Upper lobe of left lung (tissue), 6 donors: ENCODE measurements around the gene ARHGAP45. TPM values are rescaled to one million over a fixed set of nuclear protein-coding genes. Genes with fewer than 3 reads are reported as not detected.
A peak's percentile ranks its signal among the peaks of the same experiment; 100 is the strongest.
"Not testable (repeated sequence)": the region's sequence is repeated elsewhere in the genome, so short reads cannot be mapped to it uniquely, and the experiment has no call there.

ENCODE experiments used
- ATAC-seq, 2 donors: fragments of 200-7000 bp; cut with Tn5 transposase; one replicate each; pipeline ENCODE4 v1.9.1; 2022; ENCODE audit warnings: mild to moderate bottlenecking in 2 of 2, moderate library complexity in 2 of 2; ENCODE audit not compliant: low FRiP score in 2 of 2
- DNase-seq, 2 donors: peaks; one replicate each; pipeline ENCODE4 v3.0.0-alpha.2; 2019 to 2020
- H3K27ac ChIP-seq, 4 donors: fragments of 200-600 bp; sonication (generic); one replicate each; pipeline ENCODE4 v1.5.1; 2016 to 2019
- H3K27me3 ChIP-seq, 4 donors: fragments of 200-600 bp; sonication (generic); one replicate each; pipeline ENCODE4 v1.5.1; 2017 to 2019
- H3K36me3 ChIP-seq, 4 donors: fragments of 200-600 bp; sonication (generic); one replicate each; pipeline ENCODE4 v1.5.1; 2016 to 2019
- H3K4me1 ChIP-seq, 4 donors: fragments of 200-600 bp; sonication (generic); one replicate each; pipeline ENCODE4 v1.5.1; 2018 to 2019
- H3K4me3 ChIP-seq, 4 donors: fragments of 200-600 bp; sonication (generic); one replicate each; pipeline ENCODE4 v1.5.1; 2017 to 2019; ENCODE audit warnings: mild to moderate bottlenecking in 2 of 4, moderate library complexity in 1 of 4
- H3K9me3 ChIP-seq, 4 donors: fragments of 200-600 bp; sonication (generic); one replicate each; pipeline ENCODE4 v1.5.1; 2018 to 2019
- EP300 ChIP-seq, 4 donors: sonication (generic); formaldehyde crosslinking; IDR thresholded peaks; one replicate each; pipeline ENCODE4 v1.5.1; 2017; ENCODE audit warnings: antibody characterized with exemption in 4 of 4, control low read depth in 2 of 4
- POLR2A ChIP-seq, 4 donors: fragments of 450-650 bp; IDR thresholded peaks; one replicate each; pipeline ENCODE4 v1.5.1; 2016 to 2017; ENCODE audit warnings: antibody characterized with exemption in 4 of 4, mild to moderate bottlenecking in 2 of 4
- POLR2AphosphoS5 ChIP-seq, 2 donors: sonication (generic); formaldehyde crosslinking; IDR thresholded peaks; one replicate each; pipeline ENCODE4 v1.5.1; 2017; ENCODE audit warnings: antibody characterized with exemption in 2 of 2
- WGBS, 2 donors: methylation state at CpG; one replicate each; pipeline ENCODE4 v1.1.5; 2017 to 2018; 5-methylcytosine and 5-hydroxymethylcytosine counted together
- total RNA-seq, 6 donors: library from RNA; depleted of rRNA in 4 of 6; stranded (reverse); fragments of >200 nt in 4 of 6; gene quantifications; one replicate each; pipeline versions ENCODE4 v1.1.0 to v1.2.1, GENCODE V29; 2016 to 2021
- TF ChIP-seq, protein P1 (sequence below), 6 experiments: fragments of 450-650 bp in 4 of 6; fragments of 200-600 bp in 2 of 6; sonication (generic) in 2 of 6; IDR thresholded peaks; one replicate each; pipeline ENCODE4 v1.5.1; 2016 to 2019; ENCODE audit warnings: antibody characterized with exemption in 6 of 6
- donor health status: DM: no; HTN: no; CAD: no; lungs with moderate emphysema.
- donor health status: DM: no; HTN: yes; CAD: no; lungs with severe emphysema.

Gene ARHGAP45
- total RNA-seq, 6 donors from 2014 or later, result 91.6 to 332 (median 123) TPM

DNA sequence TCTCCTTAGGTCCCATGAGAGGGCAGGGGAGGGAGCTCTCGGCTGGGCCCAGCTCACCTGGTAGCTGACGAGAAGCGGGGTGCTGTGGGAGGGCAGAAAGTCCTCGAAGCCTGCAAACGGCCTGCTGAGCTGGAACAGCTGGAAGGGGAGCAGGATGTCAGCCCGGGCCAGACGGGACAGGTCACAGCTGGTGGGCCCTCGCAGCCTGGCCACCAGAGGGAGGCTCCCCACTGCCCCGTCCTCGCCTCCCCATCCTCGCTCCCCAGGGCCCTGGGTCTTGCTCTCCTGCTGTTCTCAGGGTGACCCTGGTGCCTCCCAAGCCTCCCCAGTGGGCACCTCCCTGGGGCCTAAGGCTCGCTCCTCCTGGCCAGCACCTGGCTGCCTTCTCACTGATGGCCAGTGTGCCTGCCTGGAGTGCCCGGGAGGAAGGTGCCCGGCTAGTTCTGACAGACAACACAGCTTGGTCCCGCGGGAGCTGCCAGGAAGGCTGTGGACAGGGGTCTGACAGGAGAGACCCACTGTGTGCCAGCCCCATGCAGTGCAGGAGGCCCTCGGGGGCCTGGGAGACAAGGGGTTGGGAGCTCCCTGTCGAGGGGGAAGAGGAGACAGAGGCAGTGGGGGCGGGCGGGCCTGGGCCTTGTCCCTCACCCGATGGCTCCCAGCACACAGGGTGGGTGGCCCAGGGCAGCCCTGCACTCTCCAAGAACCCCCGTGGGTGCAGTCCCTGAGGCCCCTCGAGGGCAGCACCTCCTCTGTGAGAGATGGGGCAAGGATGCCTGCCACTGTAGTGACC, 57.1 kb downstream of the ARHGAP45 start:
- DNase-seq (no peak), ATAC-seq (no peak)
- Histone ChIP-seq H3K9me3 (no peaks in the 10 kb centered on the region), H3K36me3 (peaks cover 63 to 99% (median 82%) of the 10 kb centered on the region in 4 donors), H3K4me1 (peaks cover 9 to 28% (median 19%) of the 10 kb centered on the region in 4 donors), H3K27ac (peak overlapping the region in 2 of 4 donors; percentile 32 to 55), H3K4me3 (no peak overlapping the region), H3K27me3 (no peaks in the 10 kb centered on the region)
- WGBS, 2 donors, result 88 to 94% methylated on average over 5 to 17 of the region's 23 CpGs
- TF ChIP-seq, protein P1, sequence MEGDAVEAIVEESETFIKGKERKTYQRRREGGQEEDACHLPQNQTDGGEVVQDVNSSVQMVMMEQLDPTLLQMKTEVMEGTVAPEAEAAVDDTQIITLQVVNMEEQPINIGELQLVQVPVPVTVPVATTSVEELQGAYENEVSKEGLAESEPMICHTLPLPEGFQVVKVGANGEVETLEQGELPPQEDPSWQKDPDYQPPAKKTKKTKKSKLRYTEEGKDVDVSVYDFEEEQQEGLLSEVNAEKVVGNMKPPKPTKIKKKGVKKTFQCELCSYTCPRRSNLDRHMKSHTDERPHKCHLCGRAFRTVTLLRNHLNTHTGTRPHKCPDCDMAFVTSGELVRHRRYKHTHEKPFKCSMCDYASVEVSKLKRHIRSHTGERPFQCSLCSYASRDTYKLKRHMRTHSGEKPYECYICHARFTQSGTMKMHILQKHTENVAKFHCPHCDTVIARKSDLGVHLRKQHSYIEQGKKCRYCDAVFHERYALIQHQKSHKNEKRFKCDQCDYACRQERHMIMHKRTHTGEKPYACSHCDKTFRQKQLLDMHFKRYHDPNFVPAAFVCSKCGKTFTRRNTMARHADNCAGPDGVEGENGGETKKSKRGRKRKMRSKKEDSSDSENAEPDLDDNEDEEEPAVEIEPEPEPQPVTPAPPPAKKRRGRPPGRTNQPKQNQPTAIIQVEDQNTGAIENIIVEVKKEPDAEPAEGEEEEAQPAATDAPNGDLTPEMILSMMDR (IDR thresholded peaks at IDR 0.05), result peak in 1 of 6 experiments; percentile 5
- TF ChIP-seq EP300 (IDR thresholded peaks at IDR 0.05), result no peak

DNA sequence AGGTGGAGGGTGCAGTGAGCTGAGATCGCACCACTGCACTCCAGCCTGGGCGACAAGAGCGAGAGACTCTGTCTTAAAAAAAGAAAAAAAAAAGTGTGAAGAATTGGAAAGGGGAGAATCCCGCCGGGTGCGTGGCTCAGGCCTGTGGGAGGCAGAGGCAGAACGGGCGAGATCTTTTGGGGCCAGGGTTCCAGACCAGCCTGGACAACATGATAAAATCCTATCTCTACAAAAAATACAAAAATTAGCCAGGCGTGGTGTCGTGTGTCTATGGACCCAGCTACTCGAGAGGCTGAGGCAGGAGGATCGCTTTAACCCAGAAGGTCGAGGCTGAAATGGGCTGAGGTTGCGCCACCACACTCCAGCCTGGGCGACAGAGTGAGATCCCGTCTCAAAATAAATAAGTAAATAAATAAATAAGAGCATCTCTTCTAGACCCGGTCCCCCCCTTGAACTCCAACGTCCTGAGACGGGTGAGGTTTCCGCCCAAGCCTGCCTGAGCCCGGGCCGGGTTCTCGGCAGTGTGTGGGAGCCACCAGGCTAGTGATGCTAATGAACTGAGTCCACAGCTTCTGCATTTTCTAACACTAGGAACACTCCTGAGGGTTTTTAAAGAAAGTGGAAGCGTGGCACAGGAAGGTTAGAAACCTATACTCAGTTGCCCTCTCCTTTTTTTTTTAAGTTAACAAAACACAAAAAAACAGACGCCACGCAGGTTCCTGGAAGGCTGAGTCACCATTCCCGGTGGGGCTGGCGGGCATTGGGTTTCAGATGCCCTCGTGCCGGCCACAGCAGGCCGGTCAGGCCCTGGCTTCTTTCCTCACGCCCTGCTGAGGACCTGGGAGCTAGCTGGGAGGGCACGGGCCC, 58.9 kb downstream of the ARHGAP45 start:
- DNase-seq (peak in 1 of 2 donors; percentile 57), ATAC-seq (no peak)
- Histone ChIP-seq H3K27ac (peak overlapping the region in 1 of 4 donors; percentile 31), H3K36me3 (peaks cover 46 to 91% (median 67%) of the 10 kb centered on the region in 4 donors), H3K4me3 (no peak overlapping the region), H3K4me1 (peaks cover 26 to 45% (median 37%) of the 10 kb centered on the region in 4 donors), H3K27me3 (no peaks in the 10 kb centered on the region), H3K9me3 (no peaks in the 10 kb centered on the region)
- WGBS, 2 donors, result 87 to 93% methylated on average over 33 of the region's 33 CpGs
- TF ChIP-seq EP300 (IDR thresholded peaks at IDR 0.05), result no peak
- no peak for TF ChIP-seq POLR2A (IDR thresholded peaks at IDR 0.05)
- TF ChIP-seq POLR2AphosphoS5 (IDR thresholded peaks at IDR 0.05), result no peak
- TF ChIP-seq, protein P1 (IDR thresholded peaks at IDR 0.05), result no peak

DNA sequence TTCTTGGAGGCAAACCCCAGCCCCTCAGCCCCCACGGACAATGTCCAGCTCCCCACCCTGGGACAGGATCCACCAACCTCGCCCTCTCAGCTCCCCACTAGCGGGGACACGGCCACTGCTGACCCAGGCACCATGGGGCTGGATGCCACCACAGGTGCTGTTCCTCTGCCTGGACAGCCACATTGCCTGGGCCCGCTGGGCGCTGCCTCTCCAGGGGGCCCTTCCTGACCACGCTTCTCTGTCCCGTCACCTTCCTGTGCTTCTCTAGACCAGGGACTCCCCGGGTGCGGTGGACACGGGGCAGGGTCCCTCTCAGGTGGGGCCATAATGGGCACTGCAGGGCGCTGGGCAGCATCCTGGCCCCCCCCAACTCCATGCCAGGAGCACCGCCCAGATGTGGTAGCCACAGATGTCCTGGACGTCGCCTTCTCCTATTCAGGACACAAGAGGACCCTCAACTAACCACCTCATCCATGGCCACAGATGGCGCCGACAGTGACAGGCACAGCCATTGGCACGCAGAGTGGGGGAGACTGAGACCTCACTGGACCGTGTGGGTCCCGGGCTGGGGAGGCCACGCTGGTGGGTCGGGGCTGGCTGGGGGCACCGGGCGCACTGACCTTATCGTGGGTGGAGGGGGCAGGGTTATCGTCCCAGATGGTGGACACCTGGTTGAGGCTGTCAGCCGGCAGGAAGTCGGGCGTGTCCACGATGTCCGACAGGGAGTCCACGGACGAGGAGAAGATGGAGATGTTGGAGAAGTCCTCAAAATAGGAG, 60.2 kb downstream of the ARHGAP45 start:
- no peaks in the 10 kb centered on the region for H3K27me3 ChIP-seq
- DNase-seq (peak in 1 of 2 donors; percentile 74), ATAC-seq (no peak)
- H3K27ac ChIP-seq, result peak overlapping the region in 1 of 4 donors; percentile 43
- no peak for TF ChIP-seq EP300 (IDR thresholded peaks at IDR 0.05)
- no peak for TF ChIP-seq POLR2A (IDR thresholded peaks at IDR 0.05)
- no peak for TF ChIP-seq POLR2AphosphoS5 (IDR thresholded peaks at IDR 0.05)
- TF ChIP-seq, protein P1 (IDR thresholded peaks at IDR 0.05), result no peak
- H3K9me3 ChIP-seq, result no peaks in the 10 kb centered on the region
- H3K4me1 ChIP-seq, result peaks cover 32 to 55% (median 43%) of the 10 kb centered on the region in 4 donors
- H3K4me3 ChIP-seq, result no peak overlapping the region
- 92 to 94% methylated on average over 20 to 31 of the region's 33 CpGs for WGBS, 2 donors
- peaks cover 32 to 78% (median 53%) of the 10 kb centered on the region in 4 donors for H3K36me3 ChIP-seq

DNA sequence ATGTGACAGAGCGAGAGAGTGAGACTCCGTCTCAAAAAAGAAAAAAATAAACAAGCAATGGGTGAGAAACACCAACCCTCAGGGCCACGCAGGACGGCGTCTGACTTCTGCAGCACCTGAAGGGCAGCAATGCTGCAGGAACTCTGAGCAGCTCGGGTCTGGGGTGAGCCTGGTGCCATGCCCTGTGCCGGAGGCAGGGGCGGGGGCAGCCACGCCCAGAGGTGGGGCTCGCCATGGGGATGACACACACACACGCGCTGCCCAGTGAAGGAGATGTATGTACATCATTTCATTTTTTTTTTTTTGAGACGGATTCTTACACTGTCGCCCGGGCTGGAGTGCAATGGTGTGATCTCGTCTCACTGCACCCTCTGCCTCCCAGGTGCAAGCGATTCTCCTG, 61.1 kb downstream of the ARHGAP45 start:
- Histone ChIP-seq H3K4me1 (peaks cover 40 to 64% (median 52%) of the 10 kb centered on the region in 4 donors), H3K27ac (no peak overlapping the region), H3K4me3 (no peak overlapping the region), H3K9me3 (no peaks in the 10 kb centered on the region), H3K36me3 (peaks cover 23 to 68% (median 44%) of the 10 kb centered on the region in 4 donors), H3K27me3 (no peaks in the 10 kb centered on the region)
- DNase-seq, result peak in 1 of 2 donors; percentile 66
- TF ChIP-seq, protein P1 (IDR thresholded peaks at IDR 0.05), result no peak
- TF ChIP-seq POLR2A (IDR thresholded peaks at IDR 0.05), result no peak
- no peak for TF ChIP-seq POLR2AphosphoS5 (IDR thresholded peaks at IDR 0.05)
- TF ChIP-seq EP300 (IDR thresholded peaks at IDR 0.05), result no peak
- no peak for ATAC-seq
- WGBS, 2 donors, result 93 to 94% methylated on average over 17 of the region's 17 CpGs

DNA sequence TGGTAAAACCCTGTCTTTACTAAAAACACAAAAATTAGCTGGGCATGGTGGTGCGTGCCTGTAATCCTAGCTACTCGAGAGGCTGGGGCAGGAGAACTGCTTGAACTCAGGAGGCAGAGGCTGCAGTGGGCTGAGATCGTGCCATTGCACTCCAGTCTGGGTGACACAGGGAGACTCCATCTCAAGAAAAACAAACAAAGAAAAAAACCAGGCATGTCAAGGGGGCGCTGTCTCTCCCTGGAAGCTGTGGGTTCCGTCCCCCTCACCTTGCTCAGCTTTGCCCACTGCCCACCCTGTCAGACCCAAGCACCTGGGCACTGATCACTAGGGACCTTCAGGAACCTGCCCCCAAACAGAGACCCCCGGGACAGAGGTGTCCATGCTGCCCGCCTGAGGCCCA, 62.1 kb downstream of the ARHGAP45 start:
- WGBS, 2 donors, result 89 to 93% methylated on average over 6 to 7 of the region's 7 CpGs
- Histone ChIP-seq H3K36me3 (peaks cover 14 to 58% (median 34%) of the 10 kb centered on the region in 4 donors), H3K4me3 (peak overlapping the region in 1 of 4 donors; percentile 60), H3K27ac (peak overlapping the region in 3 of 4 donors; percentile 23 to 99 (median 46)), H3K4me1 (peaks cover 44 to 74% (median 56%) of the 10 kb centered on the region in 4 donors)
- ATAC-seq, H3K27me3 ChIP-seq, H3K9me3 ChIP-seq, DNase-seq: not testable (repeated sequence)
